NCI-H82 treated with DMSO at 0.1 percent for 48 hours (cell line): Measurements from ENCODE around the gene CTNND2.

Experiments
- DNase-seq: peaks from one replicate; lab custom pipeline; 2025; ENCODE audit not compliant: unreplicated experiment; lab: John Stamatoyannopoulos, UW

The CTNND2 gene

DNA sequence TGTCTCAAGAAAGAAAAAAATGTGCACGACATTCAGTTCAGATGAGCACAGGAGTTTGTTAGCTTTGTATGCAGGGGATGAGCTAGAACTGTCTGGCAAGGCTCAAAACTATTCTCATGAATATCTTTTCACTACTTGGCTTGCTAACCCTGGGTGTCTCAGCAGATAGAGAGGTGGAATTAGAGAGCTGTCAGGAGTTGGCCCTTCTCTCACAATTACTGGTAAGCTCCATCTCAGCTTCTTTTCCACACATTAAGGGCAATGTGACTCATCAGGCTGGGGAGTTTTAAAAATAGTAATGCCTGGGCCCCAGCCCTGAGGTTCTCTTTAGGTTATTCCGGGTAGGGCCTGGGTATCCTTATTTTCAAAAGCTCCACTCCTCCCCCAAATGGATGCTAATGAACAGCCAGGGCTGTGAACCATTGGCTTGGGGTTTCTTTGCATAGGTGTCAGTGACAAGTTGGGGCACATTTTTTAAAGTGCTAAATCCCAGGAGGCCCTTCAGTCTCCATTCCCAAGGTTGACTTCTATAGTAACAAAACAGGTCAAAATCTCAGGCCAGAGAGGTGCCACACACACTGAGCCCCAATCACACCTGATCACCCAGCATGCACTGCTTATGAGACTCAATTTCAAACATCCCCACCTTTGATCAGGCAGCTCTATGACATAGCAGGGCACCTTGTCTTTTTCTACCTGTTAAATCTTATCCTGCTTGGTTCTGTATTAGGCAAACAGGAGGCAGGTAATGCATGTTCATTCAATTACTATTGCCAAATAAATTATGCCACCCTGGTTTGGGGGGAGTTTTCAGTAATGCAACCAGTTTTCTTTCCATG lies 903.5 kb downstream of the CTNND2 start:
- DNase-seq = no peak

GRCh38 chr5:10999714-11000113 lies 904.5 kb downstream of the CTNND2 start:
- no peak for DNase-seq

GRCh38 chr5:10995891-10996290 lies 908.4 kb downstream of the CTNND2 start:
- no peak for DNase-seq

- no peak for DNase-seq
Measured at GRCh38 chr5:10994091-10994986, 909.9 kb downstream of the CTNND2 start.

DNA sequence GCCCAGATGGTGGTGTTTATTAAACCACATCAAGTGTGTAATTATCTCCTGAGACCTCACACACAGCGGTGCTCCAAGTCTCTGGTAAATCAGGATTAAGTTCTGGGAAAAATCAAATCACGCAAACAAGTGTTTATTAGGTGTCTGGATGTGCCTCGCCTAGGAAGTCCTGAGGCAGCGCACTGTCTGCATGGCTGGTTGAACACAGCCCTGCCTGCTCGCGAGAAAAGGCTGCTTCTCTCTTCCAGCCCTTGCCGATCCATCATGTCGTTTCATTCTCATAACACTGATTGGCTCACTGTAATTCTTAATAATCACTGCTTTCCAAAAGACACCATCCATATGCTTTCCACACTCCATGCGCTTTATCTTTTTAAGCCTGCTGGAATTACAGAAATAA lies 913.6 kb downstream of the CTNND2 start:
- DNase-seq = peak; percentile 14

DNA sequence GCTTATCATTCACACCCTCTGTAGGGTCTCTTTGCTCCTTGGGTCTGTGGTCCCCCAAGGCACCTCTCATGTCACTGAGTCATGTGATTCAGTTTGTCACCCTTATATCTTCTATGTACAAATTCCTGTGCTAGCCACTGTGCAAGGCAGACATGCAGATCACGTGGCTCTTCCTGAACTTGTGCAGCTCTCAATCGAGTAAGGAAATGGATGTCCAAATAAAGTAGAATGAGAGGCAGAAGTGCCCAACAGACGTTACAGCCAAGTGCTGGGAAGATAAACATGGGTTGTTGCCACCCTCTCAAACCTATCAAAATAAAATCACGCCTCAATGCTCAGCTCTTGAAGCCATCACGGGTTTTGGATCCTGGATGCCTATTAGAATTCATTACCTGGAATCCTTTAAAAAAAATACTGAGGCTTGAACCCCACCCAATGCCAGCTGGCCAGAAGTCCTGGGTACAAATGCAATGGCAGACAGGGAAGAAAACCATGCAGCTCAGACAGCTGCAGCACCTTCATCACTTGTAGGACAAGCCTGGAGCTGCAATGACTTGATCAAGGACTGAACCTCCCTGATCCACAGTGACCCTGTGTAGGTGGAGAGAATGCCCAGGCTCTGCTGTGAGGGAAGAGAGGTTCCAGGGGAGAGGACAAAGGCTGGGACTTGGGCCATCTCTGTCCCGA lies 914.5 kb downstream of the CTNND2 start:
- no peak for DNase-seq

GRCh38 chr5:10988622-10989021 lies 915.6 kb downstream of the CTNND2 start:
- DNase-seq = no peak

DNA sequence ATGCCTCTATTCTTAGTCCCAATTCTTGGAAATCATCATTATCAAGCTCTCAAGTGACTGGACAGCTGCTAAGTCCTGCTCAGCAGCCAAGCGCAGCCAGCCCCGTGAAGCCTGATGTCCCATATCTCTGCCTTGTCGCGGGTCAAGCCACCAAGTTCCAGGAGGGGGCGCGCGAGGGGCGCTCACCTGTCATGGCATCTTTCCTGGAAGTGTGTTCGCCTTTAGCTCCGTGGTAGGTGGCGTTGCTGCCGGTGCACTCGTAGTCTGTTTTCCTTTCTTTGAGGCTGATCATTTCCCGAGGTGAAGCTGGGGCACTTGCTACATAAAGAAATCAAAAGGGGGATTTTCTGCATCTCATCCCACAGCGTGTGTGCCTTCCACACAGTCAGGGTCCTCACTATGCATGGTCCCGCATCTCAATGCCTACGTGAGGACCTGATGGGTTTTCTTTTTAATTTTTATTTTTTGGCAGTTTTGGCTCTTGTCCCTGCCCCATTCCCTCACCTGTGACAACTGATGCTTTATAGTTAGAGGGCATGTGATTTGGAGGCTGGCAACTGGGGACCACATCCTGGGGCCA lies 916.2 kb downstream of the CTNND2 start:
- DNase-seq = peak; percentile 1

- no peak for DNase-seq
Measured at GRCh38 chr5:10987276-10987924, 916.8 kb downstream of the CTNND2 start.

GRCh38 chr5:10985721-10986110 lies 918.5 kb downstream of the CTNND2 start:
- no peak for DNase-seq

- no peak for DNase-seq
Measured at GRCh38 chr5:10985091-10985720, 919.0 kb downstream of the CTNND2 start.

DNA sequence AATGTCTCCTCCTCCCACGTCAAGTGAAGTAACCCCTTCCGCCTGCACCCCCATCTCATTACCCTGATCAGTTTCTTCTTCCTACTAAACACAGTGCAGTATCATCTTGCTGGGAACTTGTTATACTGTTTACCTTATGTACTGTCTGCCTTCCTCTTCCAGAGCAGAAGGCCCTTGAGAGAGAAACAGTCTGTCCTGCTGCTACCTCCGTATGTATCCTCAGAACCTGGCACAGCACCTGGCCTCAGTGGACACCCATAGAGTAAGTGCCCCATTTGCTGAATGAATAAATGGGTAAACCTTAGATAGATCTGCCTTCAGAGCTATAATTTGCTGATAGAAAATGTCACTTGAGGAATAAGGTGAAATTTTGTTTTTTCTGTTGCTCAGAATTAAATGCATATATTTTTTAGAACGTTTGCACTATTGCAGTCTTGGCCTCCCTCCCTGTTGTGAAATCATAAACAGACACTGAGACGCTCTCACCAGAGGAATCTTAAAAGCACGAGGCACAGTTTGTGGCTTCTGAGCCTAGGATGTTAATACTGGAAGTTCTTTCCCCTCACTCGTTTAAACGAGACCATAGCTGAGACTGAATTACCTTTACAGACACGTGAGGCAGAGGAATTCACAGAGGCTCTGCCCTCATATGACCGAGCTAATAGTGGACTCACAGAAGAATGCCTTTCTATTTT lies 920.1 kb downstream of the CTNND2 start:
- no peak for DNase-seq

DNA sequence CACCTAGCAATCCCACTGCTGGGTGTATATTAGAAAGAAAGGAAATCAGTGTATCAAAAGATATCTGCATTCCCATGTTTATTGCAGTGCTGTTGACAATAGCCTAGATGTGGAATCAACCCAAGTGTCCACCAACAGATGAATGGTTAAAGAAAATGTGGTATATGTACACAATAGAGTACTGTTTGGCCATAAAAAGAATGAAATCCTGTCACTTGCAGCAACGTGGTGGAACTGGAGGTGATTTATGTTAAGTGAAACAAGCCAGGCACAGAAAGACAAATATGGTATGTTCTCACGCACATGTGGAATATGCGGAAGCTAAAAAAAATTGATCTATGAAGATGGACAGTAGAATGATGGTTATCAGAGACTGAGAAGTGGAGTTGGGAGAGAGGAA lies 921.6 kb downstream of the CTNND2 start:
- DNase-seq = no peak

GRCh38 chr5:10981932-10982331 lies 922.3 kb downstream of the CTNND2 start:
- DNase-seq = no peak

- no peak for DNase-seq
Measured at GRCh38 chr5:10977011-10977410, 927.2 kb downstream of the CTNND2 start.

- DNase-seq = no peak
Measured at GRCh38 chr5:10975945-10976344, 928.3 kb downstream of the CTNND2 start.

- DNase-seq = no peak
Measured at GRCh38 chr5:10974850-10975249, 929.4 kb downstream of the CTNND2 start.

DNA sequence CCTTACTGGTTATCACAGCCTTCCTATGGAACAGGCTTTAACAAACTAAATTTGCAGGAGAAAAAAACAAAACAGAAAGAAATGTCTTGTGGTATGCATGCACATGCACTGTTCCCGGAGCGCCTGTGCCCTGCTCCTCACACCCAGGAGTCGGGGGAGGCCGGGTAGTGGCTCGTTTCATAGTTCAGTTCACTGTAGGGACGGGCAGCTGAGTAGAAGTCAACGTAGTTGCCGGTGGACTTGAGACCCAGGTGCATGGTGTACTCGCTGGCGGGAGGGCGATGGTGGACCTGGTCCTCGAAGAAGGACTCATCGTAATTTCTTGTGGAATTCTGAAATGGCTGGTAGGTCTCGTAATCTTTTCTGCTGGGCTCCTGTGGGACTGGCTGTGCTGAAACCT lies 930.9 kb downstream of the CTNND2 start:
- DNase-seq = no peak

DNA sequence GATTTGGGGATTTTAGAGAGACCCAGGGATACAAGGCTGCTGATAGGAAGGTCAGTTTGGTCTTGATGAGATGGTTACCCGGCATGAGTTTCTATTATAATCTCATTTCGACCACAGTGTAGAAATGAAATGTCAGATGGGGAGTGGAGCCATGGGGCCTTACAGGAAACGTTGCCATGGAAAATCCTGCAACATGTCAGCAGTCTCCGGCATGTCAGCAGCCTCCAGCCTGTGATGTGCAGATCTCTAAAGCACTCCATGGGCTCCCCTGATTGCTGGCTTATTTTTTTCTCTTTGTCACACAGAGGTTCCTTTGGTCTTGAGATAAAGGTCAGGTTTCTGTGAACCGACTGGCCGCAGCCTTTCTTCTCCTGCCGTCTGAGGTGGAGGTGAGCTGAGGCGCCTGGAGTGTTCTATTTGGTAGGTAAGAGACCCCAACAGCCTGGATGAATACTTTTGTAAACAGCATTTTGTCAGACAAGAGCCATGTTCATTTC lies 934.5 kb downstream of the CTNND2 start:
- no peak for DNase-seq
